Fibroblast of the conjunctiva (primary cell): ENCODE results near the gene EDAR.

Experiments used
- DNase-seq: peaks from one replicate; pipeline ENCODE4 v3.0.0-alpha.2; 2010; ENCODE audit warnings: low read depth

The EDAR gene

DNA sequence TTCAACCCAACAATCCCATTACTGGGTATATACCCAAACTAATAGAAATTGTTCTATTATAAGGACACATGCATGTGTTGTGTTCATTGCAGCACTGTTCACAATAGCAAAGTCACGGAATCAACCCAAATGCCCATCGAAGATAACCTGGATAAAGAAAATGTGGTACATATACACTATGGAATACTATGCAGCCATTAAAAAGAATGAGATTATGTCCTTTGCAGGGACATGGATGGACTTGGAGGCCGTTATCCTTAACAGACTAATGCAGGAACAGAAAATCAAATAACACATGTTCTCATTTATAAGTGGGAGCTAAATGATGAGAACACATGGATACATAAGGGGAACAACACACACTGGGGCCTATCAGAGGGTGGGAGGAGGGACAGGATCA is 136.6 kb downstream of the EDAR start:
- no peak for DNase-seq

DNA sequence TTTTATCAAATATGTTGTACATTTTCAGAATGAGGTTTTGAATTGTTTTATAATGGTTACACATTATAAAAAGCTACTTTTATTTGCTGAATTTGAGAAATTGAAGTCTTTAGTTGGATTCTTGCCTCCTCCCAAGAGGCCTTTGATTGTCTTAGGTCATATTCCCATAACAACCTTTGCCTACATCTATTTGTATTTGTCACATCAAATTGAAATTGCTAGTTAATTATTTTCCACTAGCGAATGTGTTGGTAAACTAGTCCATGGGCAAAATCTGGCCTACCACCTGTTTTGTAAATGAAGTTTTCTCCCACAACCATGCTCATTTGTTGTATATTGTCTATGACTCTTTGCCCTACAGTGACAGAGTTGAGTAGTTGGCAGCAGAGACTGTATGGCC is 142.0 kb downstream of the EDAR start:
- no peak for DNase-seq

DNA sequence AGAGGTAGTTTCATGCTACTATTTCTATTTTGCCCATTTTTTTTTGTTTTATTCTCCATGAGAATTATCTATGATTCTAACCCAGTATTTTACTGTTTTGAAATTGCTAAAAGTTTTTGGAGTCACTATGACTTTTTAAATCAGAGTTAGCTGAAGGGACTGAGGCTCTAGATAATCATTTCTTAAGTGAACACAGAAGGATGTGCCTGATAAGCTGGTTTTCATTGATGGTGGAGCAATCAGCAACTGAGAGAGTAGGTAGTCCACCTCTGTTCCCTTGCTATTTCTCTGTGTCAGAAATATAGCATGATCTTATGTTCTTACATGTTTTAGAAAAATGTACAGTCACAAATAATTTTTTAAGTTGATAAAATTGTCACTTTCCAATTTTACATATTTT is 143.1 kb downstream of the EDAR start:
- DNase-seq: no peak
